Measurements from ENCODE around the gene PLPP7. TPM values are rescaled to one million over a fixed set of nuclear protein-coding genes. Genes with fewer than 3 reads are reported as not detected.

The PLPP7 gene
- polyA plus RNA-seq, 1 donor from 2014 or later = 0.87 TPM

DNA sequence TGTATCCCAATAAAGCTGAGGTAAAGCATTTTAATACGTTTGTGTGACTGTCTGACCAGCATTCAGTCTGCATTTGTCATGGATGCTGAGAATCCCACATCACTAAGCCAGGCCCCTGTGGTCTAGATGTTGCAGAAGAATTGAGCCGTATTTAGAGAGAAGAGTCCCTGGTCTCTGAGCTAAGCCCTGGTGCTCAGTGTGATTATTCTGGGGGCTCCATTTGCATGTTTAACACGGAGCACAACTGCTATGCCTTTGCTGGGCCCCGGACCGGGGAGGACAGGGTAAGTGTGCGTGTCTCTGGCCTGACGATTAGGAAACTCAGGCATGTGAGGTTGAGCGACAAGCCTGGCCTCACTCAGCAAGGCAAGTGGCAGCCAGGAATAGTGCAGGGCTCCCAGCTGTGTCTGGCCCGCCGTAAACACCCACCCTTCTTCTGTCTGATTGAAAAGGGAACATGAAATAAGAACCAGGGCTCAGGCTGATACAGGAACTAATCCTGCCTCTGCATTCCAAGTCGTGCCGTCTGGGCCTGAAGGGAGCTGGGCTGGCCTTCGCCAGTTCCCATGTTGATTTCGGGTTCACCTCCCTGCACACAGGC lies 35.5 kb upstream of the PLPP7 start:
- no peak overlapping the region for H3K4me3 ChIP-seq (ENCODE audit: low read length)
- no peaks in the 10 kb centered on the region for H3K9me2 ChIP-seq (ENCODE audit: insufficient read depth, low read length)
- H4K20me1 ChIP-seq (ENCODE audit: insufficient read depth) = no peaks in the 10 kb centered on the region
- no peaks in the 10 kb centered on the region for H3F3A ChIP-seq (ENCODE audit: insufficient read depth, low read length, poor library complexity, severe bottlenecking)
- H3K36me3 ChIP-seq (ENCODE audit: insufficient read depth, low read length) = no peaks in the 10 kb centered on the region
- no peaks in the 10 kb centered on the region for H3K27me3 ChIP-seq (ENCODE audit: insufficient read depth, low read depth, low read length)
- H3K27ac ChIP-seq (ENCODE audit: low read length) = no peak overlapping the region
- no peak for TF ChIP-seq EP300 (conservative IDR thresholded peaks at IDR 0.05; ENCODE audit: poor library complexity, severe bottlenecking)
- TF ChIP-seq, protein P1, sequence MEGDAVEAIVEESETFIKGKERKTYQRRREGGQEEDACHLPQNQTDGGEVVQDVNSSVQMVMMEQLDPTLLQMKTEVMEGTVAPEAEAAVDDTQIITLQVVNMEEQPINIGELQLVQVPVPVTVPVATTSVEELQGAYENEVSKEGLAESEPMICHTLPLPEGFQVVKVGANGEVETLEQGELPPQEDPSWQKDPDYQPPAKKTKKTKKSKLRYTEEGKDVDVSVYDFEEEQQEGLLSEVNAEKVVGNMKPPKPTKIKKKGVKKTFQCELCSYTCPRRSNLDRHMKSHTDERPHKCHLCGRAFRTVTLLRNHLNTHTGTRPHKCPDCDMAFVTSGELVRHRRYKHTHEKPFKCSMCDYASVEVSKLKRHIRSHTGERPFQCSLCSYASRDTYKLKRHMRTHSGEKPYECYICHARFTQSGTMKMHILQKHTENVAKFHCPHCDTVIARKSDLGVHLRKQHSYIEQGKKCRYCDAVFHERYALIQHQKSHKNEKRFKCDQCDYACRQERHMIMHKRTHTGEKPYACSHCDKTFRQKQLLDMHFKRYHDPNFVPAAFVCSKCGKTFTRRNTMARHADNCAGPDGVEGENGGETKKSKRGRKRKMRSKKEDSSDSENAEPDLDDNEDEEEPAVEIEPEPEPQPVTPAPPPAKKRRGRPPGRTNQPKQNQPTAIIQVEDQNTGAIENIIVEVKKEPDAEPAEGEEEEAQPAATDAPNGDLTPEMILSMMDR (IDR thresholded peaks at IDR 0.05; ENCODE audit: poor library complexity, severe bottlenecking) = no peak
- TF ChIP-seq RAD21 (conservative IDR thresholded peaks at IDR 0.05) = no peak
- no peak for TF ChIP-seq EZH2 (IDR thresholded peaks at IDR 0.05; ENCODE audit: borderline replicate concordance, insufficient read depth, low read length, poor library complexity, severe bottlenecking)
- TF ChIP-seq MXI1 (conservative IDR thresholded peaks at IDR 0.05; ENCODE audit: poor library complexity, severe bottlenecking) = no peak
- no peak for TF ChIP-seq POLR2AphosphoS5 (IDR thresholded peaks at IDR 0.05)
- TF ChIP-seq TAF1 (IDR thresholded peaks at IDR 0.05; ENCODE audit: low read depth) = no peak
- TF ChIP-seq, protein P2, sequence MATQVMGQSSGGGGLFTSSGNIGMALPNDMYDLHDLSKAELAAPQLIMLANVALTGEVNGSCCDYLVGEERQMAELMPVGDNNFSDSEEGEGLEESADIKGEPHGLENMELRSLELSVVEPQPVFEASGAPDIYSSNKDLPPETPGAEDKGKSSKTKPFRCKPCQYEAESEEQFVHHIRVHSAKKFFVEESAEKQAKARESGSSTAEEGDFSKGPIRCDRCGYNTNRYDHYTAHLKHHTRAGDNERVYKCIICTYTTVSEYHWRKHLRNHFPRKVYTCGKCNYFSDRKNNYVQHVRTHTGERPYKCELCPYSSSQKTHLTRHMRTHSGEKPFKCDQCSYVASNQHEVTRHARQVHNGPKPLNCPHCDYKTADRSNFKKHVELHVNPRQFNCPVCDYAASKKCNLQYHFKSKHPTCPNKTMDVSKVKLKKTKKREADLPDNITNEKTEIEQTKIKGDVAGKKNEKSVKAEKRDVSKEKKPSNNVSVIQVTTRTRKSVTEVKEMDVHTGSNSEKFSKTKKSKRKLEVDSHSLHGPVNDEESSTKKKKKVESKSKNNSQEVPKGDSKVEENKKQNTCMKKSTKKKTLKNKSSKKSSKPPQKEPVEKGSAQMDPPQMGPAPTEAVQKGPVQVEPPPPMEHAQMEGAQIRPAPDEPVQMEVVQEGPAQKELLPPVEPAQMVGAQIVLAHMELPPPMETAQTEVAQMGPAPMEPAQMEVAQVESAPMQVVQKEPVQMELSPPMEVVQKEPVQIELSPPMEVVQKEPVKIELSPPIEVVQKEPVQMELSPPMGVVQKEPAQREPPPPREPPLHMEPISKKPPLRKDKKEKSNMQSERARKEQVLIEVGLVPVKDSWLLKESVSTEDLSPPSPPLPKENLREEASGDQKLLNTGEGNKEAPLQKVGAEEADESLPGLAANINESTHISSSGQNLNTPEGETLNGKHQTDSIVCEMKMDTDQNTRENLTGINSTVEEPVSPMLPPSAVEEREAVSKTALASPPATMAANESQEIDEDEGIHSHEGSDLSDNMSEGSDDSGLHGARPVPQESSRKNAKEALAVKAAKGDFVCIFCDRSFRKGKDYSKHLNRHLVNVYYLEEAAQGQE (IDR thresholded peaks at IDR 0.05; ENCODE audit: borderline replicate concordance) = no peak
- no peak for TF ChIP-seq SMC3 (conservative IDR thresholded peaks at IDR 0.05; ENCODE audit: poor library complexity)
- no peak overlapping the region for H3K9ac ChIP-seq (ENCODE audit: low read length)
- no peak overlapping the region for H3K4me2 ChIP-seq (ENCODE audit: low read length)
- no peaks in the 10 kb centered on the region for H3K9me3 ChIP-seq (ENCODE audit: low read length)
- H3K79me2 ChIP-seq (replicated peaks; ENCODE audit: insufficient read depth, low read length) = no peaks in the 10 kb centered on the region
- no peak overlapping the region for H2AFZ ChIP-seq (ENCODE audit: low read depth, low read length)

DNA sequence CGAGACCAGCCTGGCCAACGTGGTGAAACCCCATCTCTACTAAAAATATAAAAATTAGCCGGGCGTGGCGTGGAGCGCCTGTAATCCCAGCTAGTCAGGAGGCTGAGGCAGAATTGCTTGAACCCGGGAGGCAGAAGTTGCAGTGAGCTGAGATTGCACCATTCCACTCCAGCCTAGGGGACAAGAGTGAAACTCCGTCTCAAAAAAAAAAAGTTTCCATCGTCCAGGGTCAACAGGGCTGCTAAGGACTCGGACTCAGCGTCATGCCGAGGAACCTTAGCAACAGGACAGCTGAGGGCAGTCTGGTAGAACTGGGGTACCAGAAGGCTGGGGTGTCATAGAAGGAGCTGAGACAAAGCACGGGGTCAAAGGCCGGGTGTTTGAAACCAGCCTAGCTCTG lies 34.9 kb upstream of the PLPP7 start:
- Histone ChIP-seq H3K4me2 (ENCODE audit: low read length) (no peak overlapping the region), H3K79me2 (replicated peaks; ENCODE audit: insufficient read depth, low read length) (no peaks in the 10 kb centered on the region), H3K36me3 (ENCODE audit: insufficient read depth, low read length) (no peaks in the 10 kb centered on the region), H3F3A (ENCODE audit: insufficient read depth, low read length, poor library complexity, severe bottlenecking) (no peaks in the 10 kb centered on the region), H3K4me3 (ENCODE audit: low read length) (no peak overlapping the region), H4K20me1 (ENCODE audit: insufficient read depth) (no peaks in the 10 kb centered on the region), H3K9ac (ENCODE audit: low read length) (no peak overlapping the region), H3K27me3 (ENCODE audit: insufficient read depth, low read depth, low read length) (no peaks in the 10 kb centered on the region), H3K27ac (ENCODE audit: low read length) (no peak overlapping the region), H3K9me3 (ENCODE audit: low read length) (no peaks in the 10 kb centered on the region), H3K9me2 (ENCODE audit: insufficient read depth, low read length) (no peaks in the 10 kb centered on the region), H2AFZ (ENCODE audit: low read depth, low read length) (no peak overlapping the region)
- TF ChIP-seq TAF1 (IDR thresholded peaks at IDR 0.05; ENCODE audit: low read depth) (no peak), EP300 (conservative IDR thresholded peaks at IDR 0.05; ENCODE audit: poor library complexity, severe bottlenecking) (no peak), MXI1 (conservative IDR thresholded peaks at IDR 0.05; ENCODE audit: poor library complexity, severe bottlenecking) (no peak), EZH2 (IDR thresholded peaks at IDR 0.05; ENCODE audit: borderline replicate concordance, insufficient read depth, low read length, poor library complexity, severe bottlenecking) (no peak), POLR2AphosphoS5 (IDR thresholded peaks at IDR 0.05) (no peak), RAD21 (conservative IDR thresholded peaks at IDR 0.05) (no peak), SMC3 (conservative IDR thresholded peaks at IDR 0.05; ENCODE audit: poor library complexity) (no peak)
- TF ChIP-seq, protein P2 (IDR thresholded peaks at IDR 0.05; ENCODE audit: borderline replicate concordance) = no peak
- TF ChIP-seq, protein P1 (IDR thresholded peaks at IDR 0.05; ENCODE audit: poor library complexity, severe bottlenecking) = no peak
